Endometrial microvascular endothelial cells (primary cell): Measurements from ENCODE around the gene MAP4K2. TPM values are rescaled to one million over a fixed set of nuclear protein-coding genes. Genes with fewer than 3 reads are reported as not detected.

Experiments used
- total RNA-seq: library from RNA; depleted of rRNA; stranded (reverse); fragments of >200 nt; gene quantifications from one replicate; pipeline ENCODE4 v1.2.3, GENCODE V29; 2015; ENCODE audit errors: inconsistent ontology term

MAP4K2 gene
- total RNA-seq, 1 donor from 2014 or later: 42.8 TPM

Other genes with a start within 250 kb of the MAP4K2 start
- not detected for gene SLC22A11, start 247.3 kb downstream of the MAP4K2 start, total RNA-seq
- not detected for gene SLC22A12, start 212.0 kb downstream of the MAP4K2 start, total RNA-seq
- gene NRXN2, start 80.0 kb downstream of the MAP4K2 start, total RNA-seq: not detected
- 1.3 TPM for gene RASGRP2, start 59.1 kb downstream of the MAP4K2 start, total RNA-seq
- not detected for gene PYGM, start 43.2 kb downstream of the MAP4K2 start, total RNA-seq
- 167 TPM for gene SF1, start 24.7 kb downstream of the MAP4K2 start, total RNA-seq
- gene MEN1, start 7.3 kb upstream of the MAP4K2 start, total RNA-seq: 34.0 TPM
- 0.19 TPM for gene CDC42BPG, start 41.4 kb upstream of the MAP4K2 start, total RNA-seq
- 202 TPM for gene EHD1, start 75.4 kb upstream of the MAP4K2 start, total RNA-seq
- gene ATG2A, start 114.0 kb upstream of the MAP4K2 start, total RNA-seq: 26.2 TPM
- 26.5 TPM for gene PPP2R5B, start 121.5 kb upstream of the MAP4K2 start, total RNA-seq
- not detected for gene GPHA2, start 132.7 kb upstream of the MAP4K2 start, total RNA-seq
- not detected for gene MAJIN, start 168.9 kb upstream of the MAP4K2 start, total RNA-seq
- gene BATF2, start 193.8 kb upstream of the MAP4K2 start, total RNA-seq: 2.8 TPM
- 92.0 TPM for gene ARL2, start 210.9 kb upstream of the MAP4K2 start, total RNA-seq
- 17.7 TPM for gene SNX15, start 224.2 kb upstream of the MAP4K2 start, total RNA-seq
- 17.8 TPM for gene SAC3D1, start 238.0 kb upstream of the MAP4K2 start, total RNA-seq